K562 (cell line): ENCODE measurements around the gene CCN5. TPM values are rescaled to one million over a fixed set of nuclear protein-coding genes. Genes with fewer than 3 reads are reported as not detected.

Experiments
- CBX3 ChIP-seq, 2 experiments: IDR thresholded peaks; 1 replicate in 1 of 2; 2 replicates in 1 of 2; pipeline ENCODE4 v1.6.1; 2012; ENCODE audit warnings: inconsistent platforms in 2 of 2, low read length in 2 of 2, borderline replicate concordance in 1 of 2, control low read depth in 1 of 2
- HDGF ChIP-seq: fragments of 450-650 bp; IDR thresholded peaks from 2 replicates; pipeline ENCODE4 v1.6.1; 2016
- KDM2B ChIP-seq: fragments of 250-450 bp; sonication (Bioruptor Pico); IDR thresholded peaks from 2 replicates; pipeline ENCODE4 v1.8.0; 2021; ENCODE audit warnings: mild to moderate bottlenecking, moderate library complexity
- PPARD ChIP-seq: fragments of 250-450 bp; sonication (Bioruptor Pico); IDR thresholded peaks from 2 replicates; pipeline ENCODE4 v1.8.0; 2022; ENCODE audit warnings: inconsistent platforms, mild to moderate bottlenecking, moderate library complexity
- SOX6 ChIP-seq: fragments of 450-650 bp; IDR thresholded peaks from 2 replicates; pipeline ENCODE4 v1.6.1; 2014; ENCODE audit warnings: mild to moderate bottlenecking
- TRIM28 ChIP-seq: fragments of 450-650 bp; IDR thresholded peaks from 2 replicates; pipeline ENCODE4 v1.6.1; 2017
- ZNF24 ChIP-seq: fragments of 450-650 bp; IDR thresholded peaks from 2 replicates; pipeline ENCODE4 v1.6.1; 2016
- ZNF592 ChIP-seq: fragments of 450-650 bp; IDR thresholded peaks from 2 replicates; pipeline ENCODE4 v1.6.1; 2017; ENCODE audit warnings: antibody characterized with exemption, mild to moderate bottlenecking
- polyA plus RNA-seq, 8 experiments: library from polyadenylated mRNA; depleted of rRNA in 4 of 8; stranded (reverse) in 5 of 8; unstranded in 3 of 8; fragments of >200 nt; fragmentation: Nextera tagmentation in 2 of 8; fragmentation: Illumina TruSeq in 1 of 8; extraction: Ambion mirVana in 2 of 8; extraction: Trizol in 1 of 8; gene quantifications; 2 replicates each; pipeline versions ENCODE4 v1.2.1 to v1.2.3, GENCODE V29; 2011 to 2014; ENCODE audit warnings: inconsistent platforms in 1 of 8, missing spikeins in 1 of 8
- total RNA-seq, 7 experiments: library from RNA; depleted of rRNA in 6 of 7; stranded (reverse); fragments of >200 nt in 6 of 7; fragmentation: Illumina TruSeq in 2 of 7; extraction: Trizol in 2 of 7; gene quantifications; 2 replicates each; pipeline versions ENCODE4 v1.2.1 to v1.2.3, GENCODE V29; 2011 to 2021; ENCODE audit warnings: low replicate concordance in 1 of 7

CCN5 gene
- total and polyA plus RNA-seq, 9 of the 15 experiments (the other 6 are each of a cell fraction or from before 2014, with no cell fraction given) = not detected

- no peak for TF ChIP-seq ZNF592
- TF ChIP-seq KDM2B (CRISPR knock-in tag) = no peak
- no peak for TF ChIP-seq ZNF24
- no peak for TF ChIP-seq CBX3 (IDR thresholded peaks at IDR 0.05; ENCODE audit: borderline replicate concordance in 1 of 2, low read length in 2 of 2)
- TF ChIP-seq HDGF = no peak
- TF ChIP-seq SOX6 = no peak
- no peak for TF ChIP-seq TRIM28
- TF ChIP-seq PPARD (CRISPR knock-in tag) = no peak
These were observed 11.8 kb upstream of the CCN5 start (continued) for GRCh38 chr20:44703183-44703925.
